Ascending aorta (tissue), 2 donors: ENCODE measurements around the gene PRELID1. TPM values are rescaled to one million over a fixed set of nuclear protein-coding genes. Genes with fewer than 3 reads are reported as not detected.
A peak's percentile ranks its signal among the peaks of the same experiment; 100 is the strongest.

Source experiments
- DNase-seq, 2 donors: peaks; one replicate each; pipeline ENCODE4 v3.0.0-alpha.2; 2019; ENCODE audit warnings: low spot score in 2 of 2
- H3K27ac ChIP-seq, 2 donors: fragments of 200-600 bp; sonication (generic); one replicate each; pipeline ENCODE4 v1.5.1; 2016 to 2017; ENCODE audit warnings: mild to moderate bottlenecking in 1 of 2
- H3K27me3 ChIP-seq: fragments of 200-600 bp; sonication (generic); one replicate; pipeline ENCODE4 v1.5.1; 2017
- H3K36me3 ChIP-seq, 2 donors: fragments of 200-600 bp; sonication (generic); one replicate each; pipeline ENCODE4 v1.5.1; 2016
- H3K4me1 ChIP-seq, 2 donors: fragments of 200-600 bp; sonication (generic); one replicate each; pipeline ENCODE4 v1.5.1; 2016 to 2017; ENCODE audit warnings: mild to moderate bottlenecking in 1 of 2
- H3K4me3 ChIP-seq, 2 donors: fragments of 200-600 bp; sonication (generic); one replicate each; pipeline ENCODE4 v1.5.1; 2016 to 2017; ENCODE audit warnings: mild to moderate bottlenecking in 1 of 2
- H3K9me3 ChIP-seq, 2 donors: fragments of 200-600 bp; sonication (generic); one replicate each; pipeline ENCODE4 v1.5.1; 2016
- intact Hi-C: fragments of 100-400 bp; cut with DNase I; formaldehyde crosslinking; loops from one replicate; pipeline ENCODE4 v1.15.1; 2023
- total RNA-seq: library from RNA; depleted of rRNA; stranded (reverse); fragments of >200 nt; gene quantifications from one replicate; pipeline ENCODE4 v1.1.0, GENCODE V29; 2016
- TF ChIP-seq, protein P1 (sequence below), 3 experiments: fragments of 200-600 bp in 2 of 3; fragments of 450-650 bp in 1 of 3; sonication (generic) in 2 of 3; IDR thresholded peaks; one replicate each; pipeline ENCODE4 v1.5.1; 2016 to 2019; ENCODE audit warnings: antibody characterized with exemption in 3 of 3, mild to moderate bottlenecking in 1 of 3, moderate library complexity in 1 of 3

PRELID1 gene
- total RNA-seq, 1 donor from 2014 or later: 376 TPM

DNA sequence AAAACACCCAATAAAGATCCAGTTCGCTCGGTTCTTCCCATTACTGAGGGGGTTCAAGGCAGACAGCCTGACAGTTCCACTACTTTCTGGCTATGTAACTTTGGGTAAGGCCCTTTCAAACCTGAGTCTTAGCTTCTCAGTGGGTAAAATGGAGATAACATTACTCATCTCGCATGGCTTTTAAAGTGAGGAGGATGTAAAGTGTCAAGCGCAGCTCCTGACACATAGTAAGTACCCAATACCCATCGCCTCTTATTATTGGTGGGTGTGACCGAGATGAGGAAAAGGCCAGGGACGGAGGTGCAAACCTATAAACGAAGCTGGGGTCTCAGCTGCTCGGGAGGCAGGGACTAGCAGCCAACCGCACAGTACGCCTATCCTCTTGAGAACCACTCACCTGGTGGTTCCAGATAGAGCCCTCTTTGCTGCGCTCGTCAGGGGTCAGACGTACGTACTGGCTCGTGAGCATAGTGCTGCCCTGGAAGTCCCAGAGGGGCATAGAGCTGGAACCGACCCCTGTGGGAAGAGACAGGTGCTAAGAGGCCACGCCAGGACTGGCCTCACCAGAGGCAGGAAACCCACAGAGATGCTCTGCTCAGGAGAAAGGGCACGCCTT is 47.3 kb downstream of the PRELID1 start:
- Histone ChIP-seq H3K4me1 (peaks cover 7 to 24% of the 10 kb centered on the region in 2 donors), H3K9me3 (no peaks in the 10 kb centered on the region), H3K36me3 (peaks cover 3 to 14% of the 10 kb centered on the region in 2 donors), H3K27me3 (no peaks in the 10 kb centered on the region), H3K4me3 (peak overlapping the region; percentile 68 to 71), H3K27ac (peak overlapping the region; percentile 81 to 94)
- intact Hi-C loops: loop anchor here (1.0 to 2.0 kb wide), 3 partner anchors 15 to 75 kb away; partner anchors contain the start of gene GRK6
- TF ChIP-seq, protein P1, sequence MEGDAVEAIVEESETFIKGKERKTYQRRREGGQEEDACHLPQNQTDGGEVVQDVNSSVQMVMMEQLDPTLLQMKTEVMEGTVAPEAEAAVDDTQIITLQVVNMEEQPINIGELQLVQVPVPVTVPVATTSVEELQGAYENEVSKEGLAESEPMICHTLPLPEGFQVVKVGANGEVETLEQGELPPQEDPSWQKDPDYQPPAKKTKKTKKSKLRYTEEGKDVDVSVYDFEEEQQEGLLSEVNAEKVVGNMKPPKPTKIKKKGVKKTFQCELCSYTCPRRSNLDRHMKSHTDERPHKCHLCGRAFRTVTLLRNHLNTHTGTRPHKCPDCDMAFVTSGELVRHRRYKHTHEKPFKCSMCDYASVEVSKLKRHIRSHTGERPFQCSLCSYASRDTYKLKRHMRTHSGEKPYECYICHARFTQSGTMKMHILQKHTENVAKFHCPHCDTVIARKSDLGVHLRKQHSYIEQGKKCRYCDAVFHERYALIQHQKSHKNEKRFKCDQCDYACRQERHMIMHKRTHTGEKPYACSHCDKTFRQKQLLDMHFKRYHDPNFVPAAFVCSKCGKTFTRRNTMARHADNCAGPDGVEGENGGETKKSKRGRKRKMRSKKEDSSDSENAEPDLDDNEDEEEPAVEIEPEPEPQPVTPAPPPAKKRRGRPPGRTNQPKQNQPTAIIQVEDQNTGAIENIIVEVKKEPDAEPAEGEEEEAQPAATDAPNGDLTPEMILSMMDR (IDR thresholded peaks at IDR 0.05): no peak
- no peak for DNase-seq

DNA sequence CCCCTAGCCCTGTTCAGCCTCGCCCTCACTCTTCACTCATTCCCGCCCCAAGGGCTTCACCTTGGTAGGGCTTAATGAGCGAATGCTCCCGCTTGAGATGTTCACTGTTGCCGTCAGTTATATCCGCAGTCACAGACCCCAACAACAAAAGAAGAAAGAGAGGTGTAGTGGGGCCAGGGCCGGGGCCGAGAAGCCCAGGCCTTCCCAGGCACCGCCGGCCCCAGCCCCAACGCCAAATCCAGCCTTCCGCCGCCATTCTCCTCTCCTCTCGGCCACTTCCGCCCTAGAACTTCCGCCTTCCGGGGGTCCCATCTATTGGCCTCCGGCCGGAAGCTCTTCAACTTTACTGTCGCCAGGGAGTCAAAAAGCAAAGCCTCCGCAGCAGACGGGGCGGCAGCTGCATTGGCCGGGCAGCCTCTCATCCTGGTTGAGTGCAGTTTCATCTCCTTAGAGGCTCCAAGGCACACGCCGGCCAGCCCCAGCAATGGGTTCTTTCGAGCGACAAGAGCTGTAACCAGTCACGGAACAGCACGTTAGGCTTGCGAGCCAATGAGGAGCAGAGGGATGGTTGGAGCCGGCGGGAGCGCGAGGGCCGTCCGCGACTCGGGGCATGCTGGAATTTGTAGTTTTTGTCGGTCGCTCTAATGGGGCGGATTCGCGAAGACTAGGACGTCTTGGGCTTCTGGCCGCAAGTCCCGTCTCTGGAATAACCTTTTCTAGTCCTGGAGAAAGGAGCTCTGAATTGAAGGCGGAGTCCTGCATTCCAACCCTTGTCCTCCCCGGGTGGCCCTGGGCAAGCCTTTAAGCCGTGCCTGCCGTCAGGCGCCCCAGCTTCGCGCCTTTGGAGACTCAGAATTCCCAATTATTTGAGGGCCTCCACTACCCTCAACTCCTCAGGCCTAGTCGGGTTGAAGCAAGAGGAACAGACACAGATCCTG is 48.1 kb downstream of the PRELID1 start, which contains the start of gene LMAN2:
Gene LMAN2 (minus strand): TSS at position 277 of the 938 bp plus-strand sequence. CDS start 21 bp downstream, at position 256.
- peaks cover 7 to 24% of the 10 kb centered on the region in 2 donors for H3K4me1 ChIP-seq
- intact Hi-C loops: loop anchor here (1.0 to 2.0 kb wide), 3 partner anchors 15 to 75 kb away; partner anchors contain the start of gene GRK6
- TF ChIP-seq, protein P1 (IDR thresholded peaks at IDR 0.05): no peak

DNA sequence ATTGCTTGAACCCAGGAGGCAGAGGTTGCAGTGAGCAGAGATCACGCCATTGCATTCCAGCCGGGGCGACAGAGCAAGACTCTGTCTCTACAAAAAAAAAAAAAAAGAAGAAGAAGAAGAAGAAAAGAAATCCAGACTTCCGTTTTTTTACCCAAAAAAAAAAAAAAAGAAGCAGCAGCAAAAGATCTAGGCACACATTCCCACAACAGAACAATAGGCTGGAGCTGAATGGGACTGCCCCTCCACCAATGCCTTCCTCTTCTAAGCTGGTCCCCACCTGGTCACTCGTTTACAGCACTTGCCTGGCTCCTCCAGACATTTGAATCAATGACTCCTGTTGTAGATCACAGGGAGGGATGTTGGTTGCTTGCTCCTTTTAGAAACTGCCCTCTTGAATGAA is 49.5 kb downstream of the PRELID1 start:
- H3K27ac ChIP-seq: no peak overlapping the region
- H3K36me3 ChIP-seq: peaks cover 3% of the 10 kb centered on the region in 2 donors
- peaks cover 7 to 18% of the 10 kb centered on the region in 2 donors for H3K4me1 ChIP-seq
- no peaks in the 10 kb centered on the region for H3K27me3 ChIP-seq
- no peaks in the 10 kb centered on the region for H3K9me3 ChIP-seq
- H3K4me3 ChIP-seq: no peak overlapping the region
- DNase-seq: no peak
- TF ChIP-seq, protein P1 (IDR thresholded peaks at IDR 0.05): no peak
- intact Hi-C loops: no loop called here

More for the DNA sequence above, 48.1 kb downstream of the PRELID1 start, which contains the start of gene LMAN2:
- Histone ChIP-seq H3K9me3 (no peaks in the 10 kb centered on the region), H3K27ac (peak within 1 kb of the TSS; percentile 81 to 94), H3K4me3 (peak within 1 kb of the TSS; percentile 68 to 71), H3K27me3 (no peaks in the 10 kb centered on the region), H3K36me3 (peaks cover 3 to 14% of the 10 kb centered on the region in 2 donors)
- DNase-seq: peak; percentile 76 to 96

DNA sequence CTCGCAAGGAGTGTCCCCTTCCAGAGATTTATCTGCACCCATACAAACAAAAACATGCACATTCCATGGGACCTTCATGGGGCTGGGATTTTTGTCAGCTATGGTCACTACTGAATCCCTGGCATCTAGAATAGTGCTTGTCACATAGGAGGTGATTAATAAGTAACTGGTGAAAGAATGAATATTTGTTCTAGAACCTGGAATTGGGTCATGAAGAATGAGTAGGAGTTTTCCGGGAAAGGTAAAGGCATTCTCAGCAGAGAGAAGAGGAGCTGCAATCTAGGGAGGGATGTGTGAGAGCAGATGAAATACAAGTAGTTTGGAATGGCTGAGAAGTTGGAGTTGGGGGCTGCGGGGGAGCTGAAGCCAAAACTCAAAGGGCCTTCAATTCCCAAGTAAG is 50.7 kb downstream of the PRELID1 start:
- no peak overlapping the region for H3K27ac ChIP-seq
- H3K9me3 ChIP-seq: no peaks in the 10 kb centered on the region
- TF ChIP-seq, protein P1 (IDR thresholded peaks at IDR 0.05): no peak
- H3K27me3 ChIP-seq: no peaks in the 10 kb centered on the region
- intact Hi-C loops: no loop called here
- no peak for DNase-seq
- H3K4me1 ChIP-seq: peaks cover 7 to 18% of the 10 kb centered on the region in 2 donors
- no peak overlapping the region for H3K4me3 ChIP-seq
- H3K36me3 ChIP-seq: peaks cover 2 to 3% of the 10 kb centered on the region in 2 donors

DNA sequence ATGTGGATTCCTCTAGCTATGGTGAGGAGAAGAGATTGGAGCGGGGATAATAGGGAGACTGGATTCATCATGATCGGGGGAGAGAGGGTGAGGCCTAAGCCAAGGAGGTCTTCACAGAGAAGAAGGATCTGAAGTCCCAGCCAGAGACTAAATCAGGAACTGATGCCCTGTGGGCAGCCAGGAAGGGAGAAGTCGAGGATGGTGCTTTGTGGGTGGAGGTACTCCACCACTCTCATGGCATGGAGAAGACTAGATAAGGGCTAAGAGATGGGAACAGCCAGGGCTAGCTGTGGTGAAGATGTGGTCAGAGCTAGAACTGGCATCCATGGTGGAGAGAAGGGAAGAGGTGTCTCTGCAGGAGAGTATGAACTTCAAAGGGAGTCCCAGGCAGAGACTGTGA is 51.1 kb downstream of the PRELID1 start:
- no peak for DNase-seq
- no peak overlapping the region for H3K27ac ChIP-seq
- intact Hi-C loops: no loop called here

More for the DNA sequence above, 51.1 kb downstream of the PRELID1 start:
- Histone ChIP-seq H3K4me1 (peaks cover 7 to 13% of the 10 kb centered on the region in 2 donors), H3K9me3 (no peaks in the 10 kb centered on the region), H3K4me3 (no peak overlapping the region), H3K36me3 (no peaks in the 10 kb centered on the region), H3K27me3 (no peaks in the 10 kb centered on the region)
- TF ChIP-seq, protein P1 (IDR thresholded peaks at IDR 0.05): no peak
